Endothelial cell of umbilical vein (primary cell): Measurements from ENCODE around the gene CALCR. TPM values are rescaled to one million over a fixed set of nuclear protein-coding genes. Genes with fewer than 3 reads are reported as not detected.

Experiments
- BruUV-seq: library from RNA; stranded (reverse); fragments of 400-500 nt; replicated peaks from 2 replicates; lab custom pipeline; 2021; lab: Mats Ljungman, UMichigan
- CTCF ChIA-PET: fragments of 300-600, 350-600 bp; sonication (Branson Sonifier 250); formaldehyde crosslinking; loops from one replicate; lab custom pipeline; 2021; ENCODE audit warnings: antibody characterized with exemption, inconsistent platforms; lab: Charles Lee
- POLR2A ChIA-PET: fragments of 300-600, 350-600 bp; sonication (Branson Sonifier 250); formaldehyde crosslinking; loops from one replicate; lab custom pipeline; 2021; ENCODE audit warnings: antibody characterized with exemption, inconsistent platforms; lab: Charles Lee
- DNase-seq: peaks from one replicate; pipeline ENCODE4 v3.0.0-alpha.2; 2011; ENCODE audit warnings: low read depth, low spot score
- FAIRE-seq: peaks from 2 replicates; lab custom pipeline; 2011; peaks lifted over from hg19 to GRCh38; lab: Jason Lieb, UNC
- H2AFZ ChIP-seq: 2 replicates; pipeline ENCODE4 v1.6.0; 2012; ENCODE audit warnings: low read depth, low read length, control low read depth, inconsistent platforms
- H3K27ac ChIP-seq: 2 replicates; pipeline ENCODE4 v1.5.1; 2011; ENCODE audit warnings: low read depth, mild to moderate bottlenecking, control low read depth, low read length, moderate library complexity; ENCODE audit not compliant: insufficient read depth
- H3K27me3 ChIP-seq, 2 experiments: 2 replicates each; pipeline versions ENCODE4 v1.6.0 to v1.6.1; 2011; ENCODE audit warnings: low read length in 2 of 2, mixed read lengths in 1 of 2; ENCODE audit not compliant: control insufficient read depth in 2 of 2, insufficient read depth in 2 of 2
- H3K36me3 ChIP-seq, 2 experiments: 2 replicates in 1 of 2; 3 replicates in 1 of 2; pipeline ENCODE4 v1.5.1; 2011; ENCODE audit warnings: low read length in 2 of 2, mild to moderate bottlenecking in 1 of 2, moderate library complexity in 1 of 2; ENCODE audit not compliant: control insufficient read depth in 2 of 2, insufficient read depth in 2 of 2; ENCODE audit errors: extremely low read depth in 1 of 2
- H3K4me1 ChIP-seq: 3 replicates; pipeline ENCODE4 v1.5.1; 2011; ENCODE audit warnings: mild to moderate bottlenecking, low read length; ENCODE audit not compliant: control insufficient read depth, insufficient read depth; ENCODE audit errors: extremely low read depth
- H3K4me2 ChIP-seq: 2 replicates; pipeline ENCODE4 v1.6.1; 2011; ENCODE audit warnings: low read length, control low read depth, mixed read lengths; ENCODE audit not compliant: insufficient read depth
- H3K4me3 ChIP-seq, 3 experiments: fragments of 200-600 bp in 1 of 3; sonication (generic), shearing (Covaris generic) in 1 of 3; replicated peaks in 1 of 3; 2 replicates each; pipeline ENCODE4 v1.5.1; 2011 to 2016; ENCODE audit warnings: control low read depth in 3 of 3, low read length in 3 of 3, mild to moderate bottlenecking in 2 of 3, inconsistent platforms in 1 of 3, low read depth in 1 of 3, moderate library complexity in 1 of 3; ENCODE audit not compliant: insufficient read depth in 1 of 3
- H3K79me2 ChIP-seq: 2 replicates; pipeline ENCODE4 v1.6.0; 2012; ENCODE audit warnings: low read length, inconsistent platforms; ENCODE audit not compliant: control insufficient read depth, insufficient read depth
- H3K9ac ChIP-seq: replicated peaks from 2 replicates; pipeline ENCODE3; 2011; ENCODE audit warnings: low read length, control low read depth; ENCODE audit not compliant: insufficient read depth; ENCODE audit errors: extremely low read depth
- H3K9me1 ChIP-seq: replicated peaks from 3 replicates; pipeline ENCODE4 v1.6.0; 2011; ENCODE audit warnings: mild to moderate bottlenecking, low read length; ENCODE audit not compliant: control insufficient read depth, insufficient read depth; ENCODE audit errors: extremely low read depth
- H3K9me3 ChIP-seq: replicated peaks from 2 replicates; pipeline ENCODE4 v1.5.1; 2012; ENCODE audit warnings: low read length, inconsistent platforms; ENCODE audit not compliant: control insufficient read depth, insufficient read depth
- H4K20me1 ChIP-seq: replicated peaks from 2 replicates; pipeline ENCODE3; 2011; ENCODE audit warnings: mild to moderate bottlenecking, low read length; ENCODE audit not compliant: control insufficient read depth, insufficient read depth; ENCODE audit errors: extremely low read depth
- CTCF ChIP-seq, 2 donors: IDR thresholded peaks; 1 replicate in 1 of 2; 2 replicates in 1 of 2; pipeline ENCODE4 v1.5.1; 2011; ENCODE audit warnings: low read length in 2 of 2, mild to moderate bottlenecking in 2 of 2, moderate library complexity in 2 of 2, control low read depth in 1 of 2, inconsistent platforms in 1 of 2, low read depth in 1 of 2; ENCODE audit not compliant: insufficient read depth in 1 of 2; ENCODE audit errors: extremely low read depth in 1 of 2
- EZH2 ChIP-seq: IDR thresholded peaks from 2 replicates; pipeline ENCODE4 v1.6.1; 2012; ENCODE audit warnings: borderline replicate concordance, low read depth, mild to moderate bottlenecking, moderate library complexity, low read length, inconsistent platforms; ENCODE audit not compliant: severe bottlenecking
- FOS ChIP-seq: IDR thresholded peaks from 2 replicates; pipeline ENCODE4 v1.6.1; 2011; ENCODE audit warnings: mild to moderate bottlenecking, low read length, moderate library complexity, borderline replicate concordance; ENCODE audit not compliant: insufficient read depth
- MYC ChIP-seq: IDR thresholded peaks from one replicate; pipeline ENCODE4 v1.6.1; 2011; ENCODE audit warnings: mild to moderate bottlenecking, low read depth, low read length
- dilution Hi-C: fragments of 300-500 bp; cut with MboI; formaldehyde crosslinking; loops from one replicate; pipeline ENCODE4 v1.15.0; 2019; ENCODE audit warnings: low sequenced_read_pairs; ENCODE audit not compliant: extremely low pct_ligation_motif_present
- intact Hi-C: fragments of 100-400 bp; cut with micrococcal nuclease; formaldehyde crosslinking; loops from one replicate; pipeline ENCODE4 v1.10.0; 2022
- polyA plus RNA-seq, 4 experiments: library from polyadenylated mRNA; depleted of rRNA in 3 of 4; stranded (reverse) in 3 of 4; unstranded in 1 of 4; fragments of >200 nt; gene quantifications; 2 replicates each; pipeline versions ENCODE4 v1.2.1 to v1.2.3, GENCODE V29; 2011 to 2012; ENCODE audit warnings: missing spikeins in 1 of 4
- total RNA-seq: library from RNA; stranded (reverse); gene quantifications from 2 replicates; pipeline ENCODE4 v1.2.3, GENCODE V29; 2021

The CALCR gene
- total and polyA plus RNA-seq, 2 donors (not counting 3 experiments of a cell fraction or from before 2014, with no cell fraction given) = not detected

GRCh38 chr7:93551063-93551895, 23.2 kb downstream of the CALCR start:
- Histone ChIP-seq H3K27ac (no peak overlapping the region), H2AFZ (no peak overlapping the region), H3K9ac (no peak overlapping the region), H3K27me3 (peaks cover 4 to 6% of the 10 kb centered on the region in 2 experiments), H3K4me1 (no peaks in the 10 kb centered on the region), H3K4me3 (no peak overlapping the region), H3K9me1 (no peaks in the 10 kb centered on the region), H4K20me1 (no peaks in the 10 kb centered on the region), H3K79me2 (no peaks in the 10 kb centered on the region), H3K36me3 (no peaks in the 10 kb centered on the region), H3K9me3 (no peaks in the 10 kb centered on the region), H3K4me2 (no peak overlapping the region)
- peak; percentile 70 for FAIRE-seq
- intact Hi-C loops = loop anchor here (1.0 to 5.0 kb wide), 3 partner anchors 109 to 459 kb away; no protein-coding TSS in a partner anchor
- peak; percentile 54 for DNase-seq
- ChIA-PET CTCF (interaction anchor here (0.6 to 6.3 kb wide), 25 partner anchors 8 to 459 kb away, joined by 3 to 190 read pairs (median 4); partner anchors contain the start of gene VPS50), POLR2A (interaction anchor here (0.7 kb wide), 1 partner anchor 844 kb away, joined by 3 read pairs; no protein-coding TSS in a partner anchor)
- BruUV-seq = no TSS peak
- dilution Hi-C loops = no loop called here
- TF ChIP-seq FOS (no peak), EZH2 (no peak), MYC (no peak), CTCF (IDR thresholded peaks at IDR 0.05; ENCODE audit: extremely low read depth in 1 of 2, insufficient read depth in 1 of 2, low read depth in 1 of 2, low read length in 2 of 2) (peak; percentile 44 to 52)
